ENCODE measurements around the gene ZNF563. TPM values are rescaled to one million over a fixed set of nuclear protein-coding genes. Genes with fewer than 3 reads are reported as not detected.

Gene ZNF563
- total and polyA plus RNA-seq, 10 of the 15 experiments (the other 5 are each of a cell fraction or from before 2014, with no cell fraction given), result 1.7 to 6.4 (median 2.8) TPM

GRCh38 chr19:12346896-12347295 lies 13.5 kb upstream of the ZNF563 start:
- no peaks in the 10 kb centered on the region for H3K36me3 ChIP-seq (ENCODE audit: control insufficient read depth in 2 of 2, insufficient read depth in 2 of 2, low read length in 1 of 2)
- ChIA-PET SMC1A (ENCODE audit: uncharacterized antibody, unreplicated experiment) (no interaction called here), CTCF (interaction anchor here (0.6 to 1.0 kb wide), 2 partner anchors 20 to 287 kb away, joined by 3 to 4 read pairs; no protein-coding TSS in a partner anchor), POLR2A (no interaction called here), RAD21 (ENCODE audit: unreplicated experiment) (no interaction called here)
- ATAC-seq, result peak; percentile 48; the same call in 1 of the 3 replicates
- no peak overlapping the region for H3K4me2 ChIP-seq (ENCODE audit: control insufficient read depth, insufficient read depth)
- intact Hi-C loops (cut with micrococcal nuclease; ENCODE audit: unreplicated experiment) (no loop called here), in situ Hi-C loops (cut with MboI) (no loop called here)
- no peaks in the 10 kb centered on the region for H3K4me1 ChIP-seq (ENCODE audit: control insufficient read depth, insufficient read depth, low read length)
- peaks cover 24% of the 10 kb centered on the region for H3K9me3 ChIP-seq (replicated peaks; ENCODE audit: control insufficient read depth, insufficient read depth, low read length)
- TF ChIP-seq CTCF (IDR thresholded peaks at IDR 0.05 in 2 of 3, conservative IDR thresholded peaks at IDR 0.05 in 1 of 3; ENCODE audit: control insufficient read depth in 2 of 3, extremely low read depth in 1 of 3, insufficient read depth in 1 of 3, low read depth in 3 of 3, low read length in 3 of 3) (peak in 2 of 3 experiments; percentile 21 to 46; a peak in 3 of 6 replicates), SP1 (IDR thresholded peaks at IDR 0.05; ENCODE audit: low read depth, low read length) (no peak), RUNX3 (IDR thresholded peaks at IDR 0.05; ENCODE audit: low read length) (peak; percentile 41; the same call in 1 of the 2 replicates), SMC3 (IDR thresholded peaks at IDR 0.05; ENCODE audit: borderline replicate concordance, low read length) (peak; percentile 53; the same call in 1 of the 2 replicates), RAD21 (IDR thresholded peaks at IDR 0.05; ENCODE audit: insufficient read depth, low read depth, low read length) (peak; percentile 60)
- no peaks in the 10 kb centered on the region for H4K20me1 ChIP-seq (ENCODE audit: control insufficient read depth, insufficient read depth)
- 58% methylated on average over 2 of the region's 2 CpGs for WGBS (ENCODE audit: insufficient coverage, insufficient replicate concordance, low lambda C conversion rate, missing lambda C conversion rate)
- no peak overlapping the region for H3K9ac ChIP-seq (ENCODE audit: control insufficient read depth, insufficient read depth, low read length)
- BruUV-seq (replicated peaks), result no TSS peak
- no peak overlapping the region for H2AFZ ChIP-seq (ENCODE audit: control insufficient read depth, low read depth, low read length)
- H3K4me3 ChIP-seq, result no peak overlapping the region
- no peak for FAIRE-seq
- no peak overlapping the region for H3K27ac ChIP-seq (ENCODE audit: control insufficient read depth, insufficient read depth)
- no peaks in the 10 kb centered on the region for H3K79me2 ChIP-seq (ENCODE audit: control insufficient read depth, insufficient read depth, low read length)
- no peak for DNase-seq (ENCODE audit: low read depth, low spot score)
- no peaks in the 10 kb centered on the region for H3K27me3 ChIP-seq (replicated peaks in 1 of 2; ENCODE audit: control insufficient read depth in 2 of 2, insufficient read depth in 2 of 2, low read length in 1 of 2)

- FAIRE-seq, result no peak
- DNase-seq (ENCODE audit: low read depth, low spot score), result no peak
- WGBS (ENCODE audit: insufficient coverage, insufficient replicate concordance, low lambda C conversion rate, missing lambda C conversion rate), result 94% methylated on average over 1 of the region's 1 CpG
- ChIA-PET POLR2A (no interaction called here), CTCF (no interaction called here), SMC1A (ENCODE audit: uncharacterized antibody, unreplicated experiment) (interaction anchor here (1.1 kb wide), 1 partner anchor 274 kb away, joined by 3 read pairs; no protein-coding TSS in a partner anchor), RAD21 (ENCODE audit: unreplicated experiment) (interaction anchor here (1.1 kb wide), 1 partner anchor 12 kb away, joined by 3 read pairs; the partner anchor contains the start of gene ZNF563)
- H3K4me3 ChIP-seq, result no peak overlapping the region
- H4K20me1 ChIP-seq (ENCODE audit: control insufficient read depth, insufficient read depth), result no peaks in the 10 kb centered on the region
- intact Hi-C loops (cut with micrococcal nuclease; ENCODE audit: unreplicated experiment) (no loop called here), in situ Hi-C loops (cut with MboI) (no loop called here)
- no peaks in the 10 kb centered on the region for H3K36me3 ChIP-seq (ENCODE audit: control insufficient read depth in 2 of 2, insufficient read depth in 2 of 2, low read length in 1 of 2)
- H3K9me3 ChIP-seq (replicated peaks; ENCODE audit: control insufficient read depth, insufficient read depth, low read length), result peaks cover 12% of the 10 kb centered on the region
- H3K4me1 ChIP-seq (ENCODE audit: control insufficient read depth, insufficient read depth, low read length), result no peaks in the 10 kb centered on the region
- BruUV-seq (replicated peaks), result no TSS peak
- H3K27me3 ChIP-seq (replicated peaks in 1 of 2; ENCODE audit: control insufficient read depth in 2 of 2, insufficient read depth in 2 of 2, low read length in 1 of 2), result no peaks in the 10 kb centered on the region
- no peak overlapping the region for H3K9ac ChIP-seq (ENCODE audit: control insufficient read depth, insufficient read depth, low read length)
- H3K79me2 ChIP-seq (ENCODE audit: control insufficient read depth, insufficient read depth, low read length), result no peaks in the 10 kb centered on the region
- TF ChIP-seq NBN (IDR thresholded peaks at IDR 0.05) (no peak), POLR2A (IDR thresholded peaks at IDR 0.05; ENCODE audit: low read depth, low read length) (no peak), MEF2A (IDR thresholded peaks at IDR 0.05; ENCODE audit: insufficient read depth, low read depth, low read length) (no peak), KLF5 (IDR thresholded peaks at IDR 0.05; ENCODE audit: partially characterized antibody) (no peak), HSF1 (IDR thresholded peaks at IDR 0.05; ENCODE audit: low read depth, low read length) (no peak), NFXL1 (IDR thresholded peaks at IDR 0.05; ENCODE audit: borderline replicate concordance) (no peak), E4F1 (IDR thresholded peaks at IDR 0.05; ENCODE audit: borderline replicate concordance, partially characterized antibody) (no peak), POLR2AphosphoS2 (IDR thresholded peaks at IDR 0.05; ENCODE audit: low read depth, low read length) (no peak)
- no peak overlapping the region for H3K4me2 ChIP-seq (ENCODE audit: control insufficient read depth, insufficient read depth)
- H3K27ac ChIP-seq (ENCODE audit: control insufficient read depth, insufficient read depth), result no peak overlapping the region
- no peak overlapping the region for H2AFZ ChIP-seq (ENCODE audit: control insufficient read depth, low read depth, low read length)
- no peak for ATAC-seq
Observed at GRCh38 chr19:12345197-12345596, 11.8 kb upstream of the ZNF563 start.

All from GM12878 (cell line).